CD4-positive, alpha-beta T cell (primary cell): ENCODE results near the gene SYT9. TPM values are rescaled to one million over a fixed set of nuclear protein-coding genes. Genes with fewer than 3 reads are reported as not detected.

Experiments used
- ATAC-seq: fragments of 200-7000 bp; cut with Tn5 transposase; one replicate; pipeline ENCODE4 v1.10.0; 2022; ENCODE audit warnings: mild to moderate bottlenecking; ENCODE audit not compliant: poor library complexity
- CTCF ChIA-PET: fragments of 350-600 bp; sonication (Branson Sonifier 250); formaldehyde crosslinking; loops from one replicate; lab custom pipeline; 2021; ENCODE audit warnings: antibody characterized with exemption, inconsistent platforms; lab: Charles Lee
- POLR2A ChIA-PET: fragments of 350-600 bp; sonication (Branson Sonifier 250); formaldehyde crosslinking; loops from one replicate; lab custom pipeline; 2021; ENCODE audit warnings: antibody characterized with exemption, inconsistent platforms; lab: Charles Lee
- DNase-seq, 14 experiments: peaks; one replicate each; pipeline ENCODE4 v3.0.0-alpha.2; 2013 to 2020; ENCODE audit warnings: mixed read lengths in 2 of 14
- H3K27ac ChIP-seq, 2 donors: one replicate each; pipeline versions ENCODE4 v1.5.1 to v1.7.0; 2013; ENCODE audit warnings: low read length in 2 of 2, low read depth in 1 of 2, mild to moderate bottlenecking in 1 of 2
- H3K27me3 ChIP-seq, 2 experiments: 1 replicate in 1 of 2; 2 replicates in 1 of 2; pipeline versions ENCODE4 v1.6.1 to v1.7.0; 2013; ENCODE audit warnings: low read length in 2 of 2, control low read depth in 1 of 2, mild to moderate bottlenecking in 1 of 2, moderate library complexity in 1 of 2; ENCODE audit not compliant: insufficient read depth in 2 of 2, control insufficient read depth in 1 of 2
- H3K36me3 ChIP-seq: one replicate; pipeline ENCODE4 v1.6.1; 2013; ENCODE audit warnings: low read length, control low read depth; ENCODE audit not compliant: insufficient read depth
- H3K4me1 ChIP-seq: one replicate; pipeline ENCODE4 v1.6.1; 2013; ENCODE audit warnings: low read length, control low read depth; ENCODE audit not compliant: insufficient read depth
- H3K4me3 ChIP-seq: one replicate; pipeline ENCODE4 v1.5.1; 2013; ENCODE audit warnings: mild to moderate bottlenecking, low read length, moderate library complexity
- H3K9me3 ChIP-seq, 2 experiments: 1 replicate in 1 of 2; 2 replicates in 1 of 2; pipeline versions ENCODE4 v1.6.1 to v1.7.0; 2013; ENCODE audit warnings: low read length in 2 of 2, mild to moderate bottlenecking in 2 of 2, control low read depth in 1 of 2, moderate library complexity in 1 of 2; ENCODE audit not compliant: control insufficient read depth in 1 of 2, insufficient read depth in 1 of 2
- H3K27ac Mint-ChIP-seq: one replicate; pipeline ENCODE4 v1.8.0; 2020; ENCODE audit warnings: mixed read lengths
- H3K27me3 Mint-ChIP-seq: one replicate; pipeline ENCODE4 v1.8.0; 2021; ENCODE audit warnings: mixed read lengths
- H3K36me3 Mint-ChIP-seq: one replicate; pipeline ENCODE4 v1.8.0; 2021; ENCODE audit warnings: low read depth, mixed read lengths
- H3K4me1 Mint-ChIP-seq: one replicate; pipeline ENCODE4 v1.8.0; 2021; ENCODE audit warnings: low read depth, mixed read lengths
- H3K4me3 Mint-ChIP-seq: one replicate; pipeline ENCODE4 v1.8.0; 2020; ENCODE audit warnings: mild to moderate bottlenecking, mixed read lengths
- H3K9me3 Mint-ChIP-seq: one replicate; pipeline ENCODE4 v1.8.0; 2020; ENCODE audit warnings: mixed read lengths
- CTCF ChIP-seq: fragments of 200-600 bp; IDR thresholded peaks from one replicate; pipeline ENCODE4 v1.8.0; 2022; ENCODE audit warnings: antibody characterized with exemption, mild to moderate bottlenecking
- intact Hi-C, 2 experiments: fragments of 100-400 bp; cut with DNase I in 1 of 2; cut with micrococcal nuclease in 1 of 2; formaldehyde crosslinking; loops; one replicate each; pipeline versions ENCODE4 v1.15.1 to v1.9.0; 2023 to 2025; cut with DNase I, micrococcal nuclease
- total RNA-seq, 174 experiments: library from RNA in 2 of 174; stranded (reverse) in 2 of 174; gene quantifications; one replicate each; pipeline ENCODE4 v1.2.3 and lab custom pipeline; 2021 to 2026

SYT9 gene
- total RNA-seq, 2 experiments from 2014 or later: not detected

DNA sequence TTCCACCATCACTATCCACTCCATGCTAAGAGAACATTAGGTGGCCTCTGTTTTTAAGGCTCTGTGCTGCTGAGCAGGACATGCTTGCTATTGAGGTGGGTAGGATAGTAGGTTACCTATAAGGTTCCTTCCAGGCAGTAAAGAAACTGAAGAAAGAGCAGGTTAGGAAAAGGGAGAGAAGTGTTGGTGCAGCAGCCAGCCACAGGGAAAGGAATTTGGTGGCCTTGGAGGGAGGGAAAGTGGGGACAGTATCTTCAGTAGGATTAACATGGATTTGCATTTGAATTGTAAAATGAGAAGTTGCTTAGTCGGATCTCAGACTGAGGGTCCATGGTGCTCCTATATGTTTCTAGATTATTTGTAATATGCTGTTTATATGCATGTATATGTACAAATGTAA, 184.4 kb downstream of the SYT9 start:
- intact Hi-C loops: no loop called here
- no peak for ATAC-seq
- peaks cover 0 to 2% of the 10 kb centered on the region in 2 experiments for H3K27me3 ChIP-seq
- no peaks in the 10 kb centered on the region for H3K36me3 Mint-ChIP-seq
- H3K27me3 Mint-ChIP-seq: no peaks in the 10 kb centered on the region
- H3K9me3 ChIP-seq: peaks cover 0 to 3% of the 10 kb centered on the region in 2 experiments
- peak overlapping the region; percentile 71 for H3K27ac Mint-ChIP-seq
- H3K4me3 Mint-ChIP-seq: peak overlapping the region; percentile 34
- POLR2A ChIA-PET: no interaction called here
- H3K36me3 ChIP-seq: no peaks in the 10 kb centered on the region
- no peak for TF ChIP-seq CTCF
- peak overlapping the region in 1 of 2 donors; percentile 52 for H3K27ac ChIP-seq
- CTCF ChIA-PET: no interaction called here
- peaks cover 16% of the 10 kb centered on the region for H3K4me1 Mint-ChIP-seq
- H3K4me3 ChIP-seq: no peak overlapping the region
- peaks cover 11% of the 10 kb centered on the region for H3K4me1 ChIP-seq
- H3K9me3 Mint-ChIP-seq: no peaks in the 10 kb centered on the region
- DNase-seq: no peak

- CTCF ChIA-PET: no interaction called here
- peak; percentile 63 for ATAC-seq
- TF ChIP-seq CTCF: no peak
- H3K9me3 Mint-ChIP-seq: no peaks in the 10 kb centered on the region
- H3K27me3 ChIP-seq: peaks cover 0 to 2% of the 10 kb centered on the region in 2 experiments
- peak overlapping the region; percentile 71 for H3K27ac Mint-ChIP-seq
- H3K4me3 ChIP-seq: no peak overlapping the region
- no peaks in the 10 kb centered on the region for H3K36me3 Mint-ChIP-seq
- H3K4me1 Mint-ChIP-seq: peaks cover 16% of the 10 kb centered on the region
- POLR2A ChIA-PET: interaction anchor here (0.8 kb wide), 1 partner anchor 550 kb away, joined by 3 read pairs; the partner anchor contains the start of gene EIF3F
- peaks cover 11% of the 10 kb centered on the region for H3K4me1 ChIP-seq
- no peaks in the 10 kb centered on the region for H3K36me3 ChIP-seq
- H3K4me3 Mint-ChIP-seq: peak overlapping the region; percentile 34
- no peaks in the 10 kb centered on the region for H3K9me3 ChIP-seq
- peak overlapping the region in 1 of 2 donors; percentile 52 for H3K27ac ChIP-seq
- H3K27me3 Mint-ChIP-seq: no peaks in the 10 kb centered on the region
- intact Hi-C loops: no loop called here
- peak in 5 of 14 experiments; percentile 8 to 55 (median 47) for DNase-seq
Measured at GRCh38 chr11:7436657-7437056, 185.0 kb downstream of the SYT9 start.

GRCh38 chr11:7437696-7438095, 186.0 kb downstream of the SYT9 start:
- ATAC-seq (no peak), DNase-seq (no peak)
- no peaks in the 10 kb centered on the region for H3K27me3 Mint-ChIP-seq
- H3K27ac ChIP-seq: no peak overlapping the region
- no peaks in the 10 kb centered on the region for H3K27me3 ChIP-seq
- no peak overlapping the region for H3K27ac Mint-ChIP-seq
- TF ChIP-seq CTCF: no peak
- no peaks in the 10 kb centered on the region for H3K36me3 ChIP-seq
- CTCF ChIA-PET: no interaction called here
- no peak overlapping the region for H3K4me3 Mint-ChIP-seq
- H3K4me1 Mint-ChIP-seq: peaks cover 16% of the 10 kb centered on the region
- H3K4me1 ChIP-seq: peaks cover 11% of the 10 kb centered on the region
- intact Hi-C loops: no loop called here
- POLR2A ChIA-PET: no interaction called here
- H3K9me3 ChIP-seq: no peaks in the 10 kb centered on the region
- H3K9me3 Mint-ChIP-seq: no peaks in the 10 kb centered on the region
- no peak overlapping the region for H3K4me3 ChIP-seq
- no peaks in the 10 kb centered on the region for H3K36me3 Mint-ChIP-seq
